Right atrium auricular region (tissue), 2 donors: ENCODE measurements around the gene TAF3. TPM values are rescaled to one million over a fixed set of nuclear protein-coding genes. Genes with fewer than 3 reads are reported as not detected.

Source experiments
- DNase-seq: peaks from one replicate; pipeline ENCODE4 v3.0.0-alpha.2; 2019; ENCODE audit warnings: low spot score
- H3K27ac ChIP-seq, 2 donors: fragments of 200-600 bp; sonication (generic); 1 replicate in 1 of 2; 2 replicates in 1 of 2; pipeline ENCODE4 v1.5.1; 2016 to 2019
- H3K27me3 ChIP-seq, 2 donors: fragments of 200-600 bp; sonication (generic); one replicate each; pipeline versions ENCODE4 v1.5.1 to v1.6.0; 2017 to 2019
- H3K36me3 ChIP-seq: fragments of 200-600 bp; sonication (generic); one replicate; pipeline ENCODE4 v1.5.1; 2016
- H3K4me1 ChIP-seq, 2 donors: fragments of 200-600 bp; sonication (generic); one replicate each; pipeline versions ENCODE4 v1.5.1 to v1.6.0; 2017 to 2019
- H3K4me3 ChIP-seq, 2 donors: fragments of 200-600 bp; sonication (generic); 1 replicate in 1 of 2; 2 replicates in 1 of 2; pipeline ENCODE4 v1.5.1; 2017 to 2019; ENCODE audit warnings: mild to moderate bottlenecking in 1 of 2, moderate library complexity in 1 of 2
- H3K9me3 ChIP-seq, 2 donors: fragments of 200-600 bp; sonication (generic); one replicate each; pipeline ENCODE4 v1.5.1; 2019
- CTCF ChIP-seq, 2 donors: fragments of 200-600 bp; sonication (generic); IDR thresholded peaks; one replicate each; pipeline ENCODE4 v1.5.1; 2019; ENCODE audit warnings: antibody characterized with exemption in 2 of 2
- total RNA-seq, 2 donors: library from RNA; depleted of rRNA; stranded (reverse); fragments of >200 nt; gene quantifications; one replicate each; pipeline ENCODE4 v1.1.0, GENCODE V29; 2016

The TAF3 gene
- total RNA-seq, 2 donors from 2014 or later, result 4.6 to 6.1 TPM

- Histone ChIP-seq H3K36me3 (peaks cover 27% of the 10 kb centered on the region), H3K4me1 (peaks cover 0 to 66% of the 10 kb centered on the region in 2 donors), H3K27ac (peak overlapping the region in 1 of 2 donors; percentile 80)
Measured at GRCh38 chr10:7794251-7795026, 23.9 kb upstream of the TAF3 start.

GRCh38 chr10:7795605-7796004 is 22.7 kb upstream of the TAF3 start:
- DNase-seq, result no peak
- H3K27ac ChIP-seq, result peak overlapping the region in 1 of 2 donors; percentile 80

More at GRCh38 chr10:7794251-7795026, 23.9 kb upstream of the TAF3 start:
- H3K9me3 ChIP-seq, result no peaks in the 10 kb centered on the region
- no peak overlapping the region for H3K4me3 ChIP-seq
- no peak for TF ChIP-seq CTCF (IDR thresholded peaks at IDR 0.05)
- no peaks in the 10 kb centered on the region for H3K27me3 ChIP-seq
- no peak for DNase-seq

GRCh38 chr10:7797582-7797981 is 20.7 kb upstream of the TAF3 start:
- H3K9me3 ChIP-seq, result no peaks in the 10 kb centered on the region
- peaks cover 0 to 34% of the 10 kb centered on the region in 2 donors for H3K4me1 ChIP-seq
- H3K27ac ChIP-seq, result peak overlapping the region in 1 of 2 donors; percentile 80
- H3K4me3 ChIP-seq, result no peak overlapping the region
- no peak for TF ChIP-seq CTCF (IDR thresholded peaks at IDR 0.05)
- peaks cover 58% of the 10 kb centered on the region for H3K36me3 ChIP-seq
- no peak for DNase-seq
- H3K27me3 ChIP-seq, result no peaks in the 10 kb centered on the region

More at GRCh38 chr10:7795605-7796004, 22.7 kb upstream of the TAF3 start:
- Histone ChIP-seq H3K4me3 (no peak overlapping the region), H3K4me1 (peaks cover 0 to 54% of the 10 kb centered on the region in 2 donors), H3K27me3 (no peaks in the 10 kb centered on the region), H3K36me3 (peaks cover 38% of the 10 kb centered on the region), H3K9me3 (no peaks in the 10 kb centered on the region)
- no peak for TF ChIP-seq CTCF (IDR thresholded peaks at IDR 0.05)

GRCh38 chr10:7802606-7803005 is 15.7 kb upstream of the TAF3 start:
- TF ChIP-seq CTCF (IDR thresholded peaks at IDR 0.05), result no peak
- Histone ChIP-seq H3K4me3 (no peak overlapping the region), H3K27ac (no peak overlapping the region), H3K4me1 (peaks cover 0 to 19% of the 10 kb centered on the region in 2 donors), H3K36me3 (peaks cover 100% of the 10 kb centered on the region), H3K9me3 (no peaks in the 10 kb centered on the region), H3K27me3 (no peaks in the 10 kb centered on the region)
- no peak for DNase-seq

- Histone ChIP-seq H3K4me1 (peaks cover 0 to 11% of the 10 kb centered on the region in 2 donors), H3K4me3 (no peak overlapping the region), H3K27ac (no peak overlapping the region), H3K27me3 (no peaks in the 10 kb centered on the region), H3K36me3 (peaks cover 96% of the 10 kb centered on the region), H3K9me3 (no peaks in the 10 kb centered on the region)
- no peak for TF ChIP-seq CTCF (IDR thresholded peaks at IDR 0.05)
- no peak for DNase-seq
Measured at GRCh38 chr10:7804216-7804615, 14.1 kb upstream of the TAF3 start.
